Measurements from ENCODE around the gene WIPI1. TPM values are rescaled to one million over a fixed set of nuclear protein-coding genes. Genes with fewer than 3 reads are reported as not detected.

Gene WIPI1
- total RNA-seq, 1 donor from 2014 or later = 98.0 TPM

- Mint-ChIP-seq H3K27ac (ENCODE audit: unreplicated experiment) (no peak overlapping the region), H3K36me3 (ENCODE audit: low read depth, unreplicated experiment) (peaks cover 46% of the 10 kb centered on the region), H3K4me1 (ENCODE audit: unreplicated experiment) (no peaks in the 10 kb centered on the region), H3K27me3 (ENCODE audit: unreplicated experiment) (peaks cover 7% of the 10 kb centered on the region), H3K4me3 (ENCODE audit: unreplicated experiment) (no peak overlapping the region), H3K9me3 (ENCODE audit: unreplicated experiment) (no peaks in the 10 kb centered on the region)
- DNase-seq (ENCODE audit: low spot score) = no peak
- no peak for TF ChIP-seq CTCF (IDR thresholded peaks at IDR 0.05; ENCODE audit: unreplicated experiment)
These were observed 33.1 kb downstream of the WIPI1 start for GRCh38 chr17:68424203-68424602.

- no peak overlapping the region for H3K27ac Mint-ChIP-seq (ENCODE audit: unreplicated experiment)
- no peaks in the 10 kb centered on the region for H3K4me1 Mint-ChIP-seq (ENCODE audit: unreplicated experiment)
- H3K9me3 Mint-ChIP-seq (ENCODE audit: unreplicated experiment) = no peaks in the 10 kb centered on the region
- H3K27me3 Mint-ChIP-seq (ENCODE audit: unreplicated experiment) = peaks cover 7% of the 10 kb centered on the region
- no peak overlapping the region for H3K4me3 Mint-ChIP-seq (ENCODE audit: unreplicated experiment)
- DNase-seq (ENCODE audit: low spot score) = no peak
- H3K36me3 Mint-ChIP-seq (ENCODE audit: low read depth, unreplicated experiment) = peaks cover 44% of the 10 kb centered on the region
- TF ChIP-seq CTCF (IDR thresholded peaks at IDR 0.05; ENCODE audit: unreplicated experiment) = no peak
These were observed 34.0 kb downstream of the WIPI1 start for GRCh38 chr17:68423251-68423650.

- Mint-ChIP-seq H3K27ac (ENCODE audit: unreplicated experiment) (no peak overlapping the region), H3K27me3 (ENCODE audit: unreplicated experiment) (peaks cover 7% of the 10 kb centered on the region), H3K4me1 (ENCODE audit: unreplicated experiment) (no peaks in the 10 kb centered on the region), H3K36me3 (ENCODE audit: low read depth, unreplicated experiment) (peaks cover 49% of the 10 kb centered on the region), H3K9me3 (ENCODE audit: unreplicated experiment) (no peaks in the 10 kb centered on the region), H3K4me3 (ENCODE audit: unreplicated experiment) (no peak overlapping the region)
- TF ChIP-seq CTCF (IDR thresholded peaks at IDR 0.05; ENCODE audit: unreplicated experiment) = no peak
- DNase-seq (ENCODE audit: low spot score) = no peak
These were observed 34.5 kb downstream of the WIPI1 start for GRCh38 chr17:68422821-68423220.

- Mint-ChIP-seq H3K27me3 (ENCODE audit: unreplicated experiment) (peaks cover 7% of the 10 kb centered on the region), H3K27ac (ENCODE audit: unreplicated experiment) (no peak overlapping the region), H3K36me3 (ENCODE audit: low read depth, unreplicated experiment) (peaks cover 43% of the 10 kb centered on the region), H3K4me1 (ENCODE audit: unreplicated experiment) (no peaks in the 10 kb centered on the region), H3K4me3 (ENCODE audit: unreplicated experiment) (peak overlapping the region; percentile 80), H3K9me3 (ENCODE audit: unreplicated experiment) (no peaks in the 10 kb centered on the region)
- no peak for DNase-seq (ENCODE audit: low spot score)
- no peak for TF ChIP-seq CTCF (IDR thresholded peaks at IDR 0.05; ENCODE audit: unreplicated experiment)
These were observed 35.8 kb downstream of the WIPI1 start for GRCh38 chr17:68421486-68421885.

- H3K27ac Mint-ChIP-seq (ENCODE audit: unreplicated experiment) = peak overlapping the region; percentile 13
- no peak for DNase-seq (ENCODE audit: low spot score)
- H3K4me1 Mint-ChIP-seq (ENCODE audit: unreplicated experiment) = no peaks in the 10 kb centered on the region
- no peak for TF ChIP-seq CTCF (IDR thresholded peaks at IDR 0.05; ENCODE audit: unreplicated experiment)
- H3K36me3 Mint-ChIP-seq (ENCODE audit: low read depth, unreplicated experiment) = peaks cover 49% of the 10 kb centered on the region
- H3K4me3 Mint-ChIP-seq (ENCODE audit: unreplicated experiment) = peak overlapping the region; percentile 37
- peaks cover 7% of the 10 kb centered on the region for H3K27me3 Mint-ChIP-seq (ENCODE audit: unreplicated experiment)
- no peaks in the 10 kb centered on the region for H3K9me3 Mint-ChIP-seq (ENCODE audit: unreplicated experiment)
These were observed 37.2 kb downstream of the WIPI1 start for GRCh38 chr17:68420065-68420464.
